HUES6 (cell line): ENCODE results near the gene TMEM250.
"Not testable (repeated sequence)": the region's sequence is repeated elsewhere in the genome, so short reads cannot be mapped to it uniquely, and the experiment has no call there.

Experiments
- H3K27ac ChIP-seq: 2 replicates; pipeline ENCODE4 v1.7.0; 2013; ENCODE audit warnings: low read depth, mild to moderate bottlenecking, low read length, inconsistent platforms
- H3K27me3 ChIP-seq: 2 replicates; pipeline ENCODE4 v1.6.1; 2013; ENCODE audit warnings: low read length; ENCODE audit not compliant: control insufficient read depth, insufficient read depth
- H3K36me3 ChIP-seq: 2 replicates; pipeline ENCODE4 v1.6.1; 2013; ENCODE audit warnings: low read length; ENCODE audit not compliant: control insufficient read depth, insufficient read depth
- H3K4me1 ChIP-seq: 2 replicates; pipeline ENCODE4 v1.6.1; 2013; ENCODE audit warnings: low read length; ENCODE audit not compliant: control insufficient read depth, insufficient read depth
- H3K4me3 ChIP-seq: 2 replicates; pipeline ENCODE4 v1.5.1; 2013; ENCODE audit warnings: low read depth, low read length
- H3K9ac ChIP-seq: one replicate; pipeline ENCODE4 v1.6.1; 2013; ENCODE audit warnings: mild to moderate bottlenecking, low read length
- H3K9me3 ChIP-seq: 2 replicates; pipeline ENCODE4 v1.6.1; 2013; ENCODE audit warnings: low read depth, low read length; ENCODE audit not compliant: control insufficient read depth, insufficient read depth

Gene TMEM250

GRCh38 chr9:136107953-136108647 is 10.6 kb downstream of the TMEM250 start:
- Histone ChIP-seq H3K9ac (peak overlapping the region; percentile 76), H3K4me3 (no peak overlapping the region), H3K4me1 (peaks cover 72% of the 10 kb centered on the region)

GRCh38 chr9:136107155-136107952 is 11.3 kb downstream of the TMEM250 start:
- no peak overlapping the region for H3K27ac ChIP-seq

More at GRCh38 chr9:136107953-136108647, 10.6 kb downstream of the TMEM250 start:
- no peaks in the 10 kb centered on the region for H3K9me3 ChIP-seq
- no peaks in the 10 kb centered on the region for H3K36me3 ChIP-seq
- H3K27ac ChIP-seq = 0 out of 2 replicates have a peak overlapping the region, but pooled peaks have one; percentile 79
- H3K27me3 ChIP-seq = no peaks in the 10 kb centered on the region

GRCh38 chr9:136105398-136106135 is 13.1 kb downstream of the TMEM250 start:
- Histone ChIP-seq H3K9me3 (no peaks in the 10 kb centered on the region), H3K4me1 (peaks cover 79% of the 10 kb centered on the region), H3K27ac (no peak overlapping the region), H3K36me3 (no peaks in the 10 kb centered on the region), H3K27me3 (no peaks in the 10 kb centered on the region), H3K4me3 (no peak overlapping the region), H3K9ac (no peak overlapping the region)

More at GRCh38 chr9:136107155-136107952, 11.3 kb downstream of the TMEM250 start:
- Histone ChIP-seq H3K36me3 (no peaks in the 10 kb centered on the region), H3K27me3 (no peaks in the 10 kb centered on the region), H3K9ac (peak overlapping the region; percentile 0), H3K9me3 (no peaks in the 10 kb centered on the region), H3K4me3 (no peak overlapping the region), H3K4me1 (peaks cover 74% of the 10 kb centered on the region)

DNA sequence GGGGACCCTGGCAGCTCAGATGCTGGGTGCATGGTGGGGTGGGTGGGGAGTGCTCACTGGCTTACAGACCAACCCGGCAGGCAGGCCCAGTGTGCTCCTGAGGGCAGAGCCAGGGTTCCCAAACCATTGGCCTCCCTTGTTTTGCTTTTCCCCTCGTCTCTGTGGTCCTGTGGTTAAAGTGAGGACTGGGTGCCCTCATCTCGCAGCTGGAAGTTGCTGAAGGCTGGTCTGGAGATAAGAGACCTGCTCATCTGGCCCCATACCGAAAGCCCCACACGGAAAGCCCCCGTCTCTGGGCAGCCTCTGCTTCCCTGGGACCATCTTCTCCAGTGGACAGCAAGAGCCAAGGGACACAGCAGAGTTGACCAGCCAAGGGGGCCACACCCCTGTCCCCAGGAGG is 13.8 kb downstream of the TMEM250 start:
- Histone ChIP-seq H3K9ac (no peak overlapping the region), H3K9me3 (no peaks in the 10 kb centered on the region), H3K36me3 (no peaks in the 10 kb centered on the region), H3K27ac (no peak overlapping the region), H3K4me3 (no peak overlapping the region), H3K4me1 (peaks cover 79% of the 10 kb centered on the region), H3K27me3 (no peaks in the 10 kb centered on the region)

- Histone ChIP-seq H3K36me3 (no peaks in the 10 kb centered on the region), H3K4me3 (no peak overlapping the region), H3K9ac (no peak overlapping the region)
These were observed 14.2 kb downstream of the TMEM250 start for GRCh38 chr9:136104488-136104800.

DNA sequence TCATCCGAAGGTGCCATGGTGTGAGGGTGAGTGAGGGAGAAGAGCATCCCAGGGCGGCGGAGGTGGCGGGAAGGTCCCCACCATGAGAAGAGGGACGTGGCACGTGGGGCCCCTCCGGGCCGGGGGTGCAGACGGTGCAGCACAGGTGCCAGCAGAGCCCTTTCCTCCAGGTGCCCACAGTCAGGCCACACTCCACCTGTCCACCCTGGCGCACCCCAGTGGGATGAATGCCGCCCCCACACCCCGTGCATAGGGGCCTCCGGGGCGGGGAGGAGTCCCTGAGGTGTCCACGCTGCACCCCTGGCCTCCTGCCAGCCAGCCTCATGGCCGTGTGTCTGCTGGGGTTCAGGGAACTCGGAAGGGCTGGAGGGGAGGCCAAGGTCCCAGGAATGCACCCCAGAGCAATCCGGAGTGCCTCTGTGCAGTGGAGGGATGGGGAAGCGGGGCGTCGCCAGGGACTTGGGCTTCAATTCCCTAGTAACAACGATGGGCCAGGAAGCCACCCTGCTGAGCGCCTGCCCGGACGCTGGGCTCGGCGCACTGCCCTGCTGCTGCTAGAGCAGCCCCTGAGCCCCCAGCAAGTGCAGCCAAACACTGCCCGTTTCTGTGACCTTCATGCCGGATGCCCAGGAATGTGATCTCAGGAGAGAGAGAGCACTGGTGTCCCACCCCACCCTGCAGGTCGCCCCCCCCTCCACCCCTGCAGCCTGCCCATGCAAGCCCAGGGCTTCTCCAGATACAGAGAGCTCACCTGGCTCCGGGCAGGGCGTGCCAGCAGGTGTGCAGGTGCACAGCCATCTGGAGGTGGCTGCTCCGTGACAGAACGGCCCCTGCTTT is 14.8 kb downstream of the TMEM250 start:
- Histone ChIP-seq H3K27ac (no peak overlapping the region), H3K36me3 (no peaks in the 10 kb centered on the region), H3K27me3 (no peaks in the 10 kb centered on the region), H3K9me3 (no peaks in the 10 kb centered on the region), H3K4me3 (no peak overlapping the region), H3K9ac (no peak overlapping the region), H3K4me1 (peaks cover 73% of the 10 kb centered on the region)

More at GRCh38 chr9:136104488-136104800, 14.2 kb downstream of the TMEM250 start:
- Histone ChIP-seq H3K9me3 (no peaks in the 10 kb centered on the region), H3K4me1 (peaks cover 78% of the 10 kb centered on the region), H3K27me3 (no peaks in the 10 kb centered on the region), H3K27ac (no peak overlapping the region)

DNA sequence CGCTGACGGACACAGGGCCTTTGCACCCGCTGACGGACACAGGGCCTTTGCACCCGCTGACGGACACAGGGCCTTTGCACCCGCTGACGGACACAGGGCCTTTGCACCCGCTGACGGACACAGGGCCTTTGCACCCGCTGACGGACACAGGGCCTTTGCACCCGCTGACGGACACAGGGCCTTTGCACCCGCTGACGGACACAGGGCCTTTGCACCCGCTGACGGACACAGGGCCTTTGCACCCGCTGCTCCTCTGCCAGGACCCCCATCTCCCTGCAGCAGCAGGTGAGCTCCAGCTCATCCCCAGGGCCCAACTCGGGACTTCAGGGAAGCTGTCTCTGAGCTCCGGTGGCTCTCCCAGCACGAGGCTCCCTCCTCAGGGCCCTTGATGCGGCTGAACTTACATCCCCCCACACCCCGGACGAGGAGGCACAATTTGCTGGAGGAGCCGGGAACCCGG is 17.0 kb downstream of the TMEM250 start:
- not testable (repeated sequence) for H3K9ac ChIP-seq, H3K27me3 ChIP-seq, H3K4me3 ChIP-seq, H3K27ac ChIP-seq, H3K9me3 ChIP-seq, H3K36me3 ChIP-seq
- H3K4me1 ChIP-seq = peaks cover 53% of the 10 kb centered on the region

DNA sequence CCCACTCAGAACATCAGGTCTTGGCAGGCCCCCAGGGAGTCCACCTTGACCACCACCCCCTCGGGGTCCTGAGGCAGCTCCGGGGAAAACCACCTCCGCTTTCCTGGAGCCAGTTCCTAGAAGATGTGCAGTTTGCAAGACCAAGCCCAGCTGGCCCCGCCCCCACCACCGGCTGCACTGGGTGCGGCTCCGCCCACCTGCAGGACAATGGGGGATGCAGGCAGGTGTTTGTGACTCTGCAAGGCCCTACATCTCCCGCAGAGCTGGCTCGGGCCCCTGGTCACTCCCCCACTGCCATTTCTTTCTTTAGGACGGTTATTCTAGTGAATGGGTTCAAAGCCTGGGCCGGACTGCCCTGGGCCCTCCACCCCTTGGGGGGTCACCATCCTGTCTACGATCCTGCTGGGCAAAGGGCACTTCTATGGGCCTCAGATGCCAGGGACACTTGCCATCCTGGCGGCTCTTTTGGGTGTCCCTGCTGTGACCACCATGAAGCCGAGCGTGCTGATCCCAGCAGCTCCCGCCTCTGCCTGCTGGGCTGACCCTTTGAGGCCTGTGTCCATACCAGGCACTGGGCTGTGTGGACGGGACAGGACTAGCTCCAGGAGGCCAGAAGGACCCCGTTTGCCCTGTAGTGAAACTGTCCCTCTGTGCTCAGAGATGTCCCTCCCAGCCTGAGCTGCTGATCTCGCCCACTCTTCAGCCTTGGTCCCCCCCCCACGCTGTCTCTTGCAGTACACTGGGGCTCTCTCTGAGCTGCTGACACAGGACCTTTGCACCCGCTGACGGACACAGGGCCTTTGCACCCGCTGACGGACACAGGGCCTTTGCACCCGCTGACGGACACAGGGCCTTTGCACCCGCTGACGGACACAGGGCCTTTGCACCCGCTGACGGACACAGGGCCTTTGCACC is 17.7 kb downstream of the TMEM250 start:
- Histone ChIP-seq H3K4me1 (peaks cover 51% of the 10 kb centered on the region), H3K4me3 (no peak overlapping the region), H3K36me3 (no peaks in the 10 kb centered on the region), H3K27me3 (peaks cover 11% of the 10 kb centered on the region), H3K27ac (no peak overlapping the region), H3K9me3 (no peaks in the 10 kb centered on the region), H3K9ac (no peak overlapping the region)

- Histone ChIP-seq H3K36me3 (no peaks in the 10 kb centered on the region), H3K4me3 (no peak overlapping the region), H3K27me3 (peaks cover 16% of the 10 kb centered on the region), H3K4me1 (peaks cover 39% of the 10 kb centered on the region), H3K27ac (no peak overlapping the region), H3K9me3 (no peaks in the 10 kb centered on the region), H3K9ac (no peak overlapping the region)
These were observed 19.1 kb downstream of the TMEM250 start for GRCh38 chr9:136099542-136099941.

DNA sequence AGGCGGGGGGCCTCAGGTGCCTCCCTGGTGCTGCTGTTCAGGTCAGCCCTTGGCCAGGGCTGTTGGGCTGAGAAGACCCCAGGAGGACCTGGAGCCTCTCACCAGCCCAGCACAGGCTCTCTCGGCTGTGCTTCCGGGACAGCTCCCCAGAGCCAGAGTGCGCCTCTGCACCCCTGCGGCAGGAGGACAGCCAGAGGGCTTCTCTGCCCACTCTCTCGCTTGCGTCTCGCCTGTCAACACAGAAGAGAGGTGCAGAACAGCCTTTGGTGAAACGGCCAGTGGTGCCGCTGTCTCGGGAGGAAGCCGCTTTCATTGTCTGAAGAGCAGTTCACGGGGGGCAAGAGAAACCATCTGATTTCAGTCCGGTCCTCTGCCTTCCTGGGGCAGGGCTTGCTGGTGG is 19.8 kb downstream of the TMEM250 start:
- no peak overlapping the region for H3K9ac ChIP-seq
- H3K4me1 ChIP-seq = peaks cover 37% of the 10 kb centered on the region
- no peak overlapping the region for H3K27ac ChIP-seq
- H3K4me3 ChIP-seq = no peak overlapping the region
- no peaks in the 10 kb centered on the region for H3K9me3 ChIP-seq
- H3K36me3 ChIP-seq = no peaks in the 10 kb centered on the region
- H3K27me3 ChIP-seq = peaks cover 23% of the 10 kb centered on the region
